Glutamatergic neuron (in vitro differentiated cells): ENCODE results near the gene CS. TPM values are rescaled to one million over a fixed set of nuclear protein-coding genes. Genes with fewer than 3 reads are reported as not detected.

Experiments used
- DNase-seq: peaks from one replicate; pipeline ENCODE4 v3.0.0; 2022
- H3K27ac Mint-ChIP-seq: one replicate; pipeline ENCODE4 v1.8.0; 2020; ENCODE audit warnings: mild to moderate bottlenecking, mixed read lengths, inconsistent platforms; ENCODE audit not compliant: unreplicated experiment
- H3K27me3 Mint-ChIP-seq: one replicate; pipeline ENCODE4 v1.8.0; 2020; ENCODE audit warnings: mild to moderate bottlenecking, moderate library complexity, mixed read lengths, inconsistent platforms; ENCODE audit not compliant: unreplicated experiment
- H3K36me3 Mint-ChIP-seq: one replicate; pipeline ENCODE4 v1.8.0; 2020; ENCODE audit warnings: mild to moderate bottlenecking, mixed read lengths, inconsistent platforms; ENCODE audit not compliant: unreplicated experiment
- H3K4me1 Mint-ChIP-seq: one replicate; pipeline ENCODE4 v1.8.0; 2020; ENCODE audit warnings: mild to moderate bottlenecking, low read depth, mixed read lengths, inconsistent platforms; ENCODE audit not compliant: unreplicated experiment
- H3K4me3 Mint-ChIP-seq: one replicate; pipeline ENCODE4 v1.8.0; 2020; ENCODE audit warnings: mild to moderate bottlenecking, mixed read lengths, inconsistent platforms; ENCODE audit not compliant: unreplicated experiment
- H3K9me3 Mint-ChIP-seq: one replicate; pipeline ENCODE4 v1.8.0; 2020; ENCODE audit warnings: mild to moderate bottlenecking, moderate library complexity, mixed read lengths, inconsistent platforms; ENCODE audit not compliant: unreplicated experiment
- CTCF ChIP-seq: fragments of 200-600 bp; sonication (generic); IDR thresholded peaks from one replicate; pipeline ENCODE4 v1.5.0; 2021; ENCODE audit not compliant: partially characterized antibody, unreplicated experiment
- total RNA-seq: library from RNA; stranded (reverse); fragmentation: NEBNext Ultra II Directional; extraction: Animal tissue kit (Norgen Biotek cat#: 25700); gene quantifications from one replicate; pipeline ENCODE4 v1.2.1, GENCODE V29; 2021; ENCODE audit not compliant: unreplicated experiment

Gene CS
- total RNA-seq, 1 donor from 2014 or later: 257 TPM

- Mint-ChIP-seq H3K27ac (peak overlapping the region; percentile 4), H3K4me3 (no peak overlapping the region), H3K9me3 (peaks cover 2% of the 10 kb centered on the region), H3K4me1 (peaks cover 5% of the 10 kb centered on the region), H3K36me3 (no peaks in the 10 kb centered on the region), H3K27me3 (peaks cover 2% of the 10 kb centered on the region)
- TF ChIP-seq CTCF: no peak
- no peak for DNase-seq
Observed at GRCh38 chr12:56260921-56261320, 39.2 kb downstream of the CS start.

GRCh38 chr12:56260380-56260779, 39.8 kb downstream of the CS start:
- no peak for TF ChIP-seq CTCF
- H3K4me3 Mint-ChIP-seq: no peak overlapping the region
- peaks cover 2% of the 10 kb centered on the region for H3K9me3 Mint-ChIP-seq
- H3K4me1 Mint-ChIP-seq: peaks cover 5% of the 10 kb centered on the region
- peaks cover 2% of the 10 kb centered on the region for H3K27me3 Mint-ChIP-seq
- DNase-seq: no peak
- H3K27ac Mint-ChIP-seq: no peak overlapping the region
- no peaks in the 10 kb centered on the region for H3K36me3 Mint-ChIP-seq

- Mint-ChIP-seq H3K4me3 (peak overlapping the region; percentile 95), H3K27me3 (peaks cover 2% of the 10 kb centered on the region), H3K4me1 (peaks cover 5% of the 10 kb centered on the region), H3K36me3 (no peaks in the 10 kb centered on the region), H3K27ac (peak overlapping the region; percentile 93), H3K9me3 (peaks cover 2% of the 10 kb centered on the region)
- no peak for DNase-seq
- no peak for TF ChIP-seq CTCF
Observed at GRCh38 chr12:56258820-56259183, 41.3 kb downstream of the CS start.

- H3K36me3 Mint-ChIP-seq: no peaks in the 10 kb centered on the region
- peak within 1 kb of the TSS; percentile 95 for H3K4me3 Mint-ChIP-seq
Observed at GRCh38 chr12:56258068-56258819, 41.9 kb downstream of the CS start, which contains the start of gene ANKRD52. Gene ANKRD52 (minus strand): TSS chr12:56258384. CDS start chr12:56258269, 115 bp downstream.

More at GRCh38 chr12:56258068-56258819, 41.9 kb downstream of the CS start, which contains the start of gene ANKRD52:
- TF ChIP-seq CTCF: peak; percentile 74
- Mint-ChIP-seq H3K4me1 (peaks cover 5% of the 10 kb centered on the region), H3K9me3 (peaks cover 2% of the 10 kb centered on the region), H3K27me3 (peaks cover 2% of the 10 kb centered on the region), H3K27ac (peak within 1 kb of the TSS; percentile 93)
- DNase-seq: peak; percentile 83
